Stomach (tissue), 4 donors: Measurements from ENCODE around the gene ZMAT5.

Source experiments
- POLR2A ChIP-seq, 4 donors: fragments of 450-650 bp; IDR thresholded peaks; one replicate each; pipeline ENCODE4 v1.6.1; 2016; ENCODE audit warnings: antibody characterized with exemption in 4 of 4, control low read depth in 2 of 4, mild to moderate bottlenecking in 1 of 4, moderate library complexity in 1 of 4
- POLR2AphosphoS5 ChIP-seq, 3 donors: sonication (generic); formaldehyde crosslinking; IDR thresholded peaks; one replicate each; pipeline ENCODE4 v1.6.1; 2016; ENCODE audit warnings: antibody characterized with exemption in 3 of 3
- TF ChIP-seq, protein P1 (sequence below), 7 experiments: fragments of 450-650 bp in 4 of 7; fragments of 200-600 bp in 3 of 7; sonication (generic) in 3 of 7; IDR thresholded peaks; one replicate each; pipeline ENCODE4 v1.5.1; 2016 to 2019; ENCODE audit warnings: antibody characterized with exemption in 7 of 7, control low read depth in 2 of 7, mild to moderate bottlenecking in 1 of 7

DNA sequence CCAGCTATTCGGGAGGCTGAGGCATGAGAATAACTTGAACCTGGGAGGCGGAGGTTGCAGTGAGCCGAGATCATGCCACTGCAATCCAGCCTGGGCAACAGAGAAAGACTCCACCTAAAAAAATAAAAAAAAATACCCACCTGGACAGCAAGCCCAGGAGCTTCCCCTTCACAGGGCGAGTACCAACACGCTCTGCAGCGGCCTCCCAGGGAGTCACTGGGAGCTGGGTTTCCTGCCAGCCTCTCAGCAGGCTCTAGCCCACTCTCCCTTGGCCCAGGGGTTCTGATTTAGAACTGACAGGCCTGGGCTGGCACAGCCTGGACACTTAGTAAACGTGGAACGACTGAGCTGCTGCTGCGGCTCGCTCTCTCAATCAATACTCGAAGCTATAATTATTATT, 49.0 kb downstream of the ZMAT5 start:
- TF ChIP-seq, protein P1, sequence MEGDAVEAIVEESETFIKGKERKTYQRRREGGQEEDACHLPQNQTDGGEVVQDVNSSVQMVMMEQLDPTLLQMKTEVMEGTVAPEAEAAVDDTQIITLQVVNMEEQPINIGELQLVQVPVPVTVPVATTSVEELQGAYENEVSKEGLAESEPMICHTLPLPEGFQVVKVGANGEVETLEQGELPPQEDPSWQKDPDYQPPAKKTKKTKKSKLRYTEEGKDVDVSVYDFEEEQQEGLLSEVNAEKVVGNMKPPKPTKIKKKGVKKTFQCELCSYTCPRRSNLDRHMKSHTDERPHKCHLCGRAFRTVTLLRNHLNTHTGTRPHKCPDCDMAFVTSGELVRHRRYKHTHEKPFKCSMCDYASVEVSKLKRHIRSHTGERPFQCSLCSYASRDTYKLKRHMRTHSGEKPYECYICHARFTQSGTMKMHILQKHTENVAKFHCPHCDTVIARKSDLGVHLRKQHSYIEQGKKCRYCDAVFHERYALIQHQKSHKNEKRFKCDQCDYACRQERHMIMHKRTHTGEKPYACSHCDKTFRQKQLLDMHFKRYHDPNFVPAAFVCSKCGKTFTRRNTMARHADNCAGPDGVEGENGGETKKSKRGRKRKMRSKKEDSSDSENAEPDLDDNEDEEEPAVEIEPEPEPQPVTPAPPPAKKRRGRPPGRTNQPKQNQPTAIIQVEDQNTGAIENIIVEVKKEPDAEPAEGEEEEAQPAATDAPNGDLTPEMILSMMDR (IDR thresholded peaks at IDR 0.05), result no peak
- TF ChIP-seq POLR2AphosphoS5 (IDR thresholded peaks at IDR 0.05) (no peak), POLR2A (IDR thresholded peaks at IDR 0.05) (no peak)
